SK-N-SH (cell line): ENCODE data around the gene PUSL1. TPM values are rescaled to one million over a fixed set of nuclear protein-coding genes. Genes with fewer than 3 reads are reported as not detected.

Experiments
- CTCF ChIA-PET: fragments of 300-600, 350-600 bp; formaldehyde crosslinking; extraction: SDS; loops from one replicate; lab custom pipeline; 2021; lab: Yijun Ruan, JAX
- POLR2A ChIA-PET: fragments of 350-600 bp; sonication (Branson Sonifier 250); formaldehyde crosslinking; extraction: SDS; loops from one replicate; lab custom pipeline; 2020; ENCODE audit warnings: antibody characterized with exemption, inconsistent platforms; lab: Yijun Ruan, JAX
- DNase-seq: peaks from one replicate; pipeline ENCODE4 v3.0.0; 2012
- H2AFZ ChIP-seq: fragments of 200-600 bp; sonication (generic); 2 replicates; pipeline ENCODE4 v1.8.1; 2016; ENCODE audit warnings: antibody characterized with exemption, mild to moderate bottlenecking, low read depth
- H3F3A ChIP-seq: fragments of 200-600 bp; sonication (generic); replicated peaks from 2 replicates; pipeline ENCODE3; 2016; ENCODE audit warnings: antibody characterized with exemption, mild to moderate bottlenecking; ENCODE audit not compliant: insufficient read depth
- H3K27ac ChIP-seq, 2 experiments: fragments of 200-500 bp in 1 of 2; fragments of 200-600 bp in 1 of 2; sonication (Bioruptor generic) in 1 of 2; sonication (generic), shearing (Covaris generic) in 1 of 2; 2 replicates each; pipeline versions ENCODE4 v1.5.1 to v1.6.1; 2014 to 2016; ENCODE audit warnings: low read depth in 2 of 2, inconsistent platforms in 1 of 2, low read length in 1 of 2, mild to moderate bottlenecking in 1 of 2, mixed read lengths in 1 of 2
- H3K27me3 ChIP-seq: fragments of 200-600 bp; sonication (generic), shearing (Covaris generic); 2 replicates; pipeline ENCODE4 v1.6.1; 2016; ENCODE audit warnings: mixed run types; ENCODE audit not compliant: insufficient read depth
- H3K36me3 ChIP-seq, 2 experiments: fragments of 200-500 bp in 1 of 2; fragments of 200-600 bp in 1 of 2; sonication (Bioruptor generic) in 1 of 2; sonication (generic) in 1 of 2; replicated peaks in 1 of 2; 2 replicates each; pipeline versions ENCODE3 to v1.5.1; 2014 to 2016; ENCODE audit warnings: low read length in 1 of 2, mild to moderate bottlenecking in 1 of 2; ENCODE audit not compliant: insufficient read depth in 2 of 2, control insufficient read depth in 1 of 2
- H3K4me1 ChIP-seq, 2 experiments: fragments of 200-500 bp in 1 of 2; fragments of 200-600 bp in 1 of 2; sonication (Bioruptor generic) in 1 of 2; sonication (generic), shearing (Covaris generic) in 1 of 2; 2 replicates each; pipeline versions ENCODE4 v1.5.1 to v1.6.1; 2014 to 2016; ENCODE audit warnings: low read depth in 1 of 2, low read length in 1 of 2, mixed run types in 1 of 2; ENCODE audit not compliant: insufficient read depth in 2 of 2, control insufficient read depth in 1 of 2
- H3K4me2 ChIP-seq: fragments of 200-600 bp; sonication (generic), shearing (Covaris generic); 2 replicates; pipeline ENCODE4 v1.6.1; 2017; ENCODE audit warnings: mixed run types
- H3K4me3 ChIP-seq, 2 experiments: fragments of 200-500 bp in 1 of 2; fragments of 200-600 bp in 1 of 2; sonication (Bioruptor generic) in 1 of 2; sonication (generic), shearing (Covaris generic) in 1 of 2; 2 replicates each; pipeline versions ENCODE4 v1.5.1 to v1.8.1; 2014 to 2016; ENCODE audit warnings: low read depth in 2 of 2, inconsistent platforms in 1 of 2, low read length in 1 of 2, mild to moderate bottlenecking in 1 of 2, mixed read lengths in 1 of 2, moderate library complexity in 1 of 2
- H3K79me2 ChIP-seq: fragments of 200-600 bp; sonication (generic); 2 replicates; pipeline ENCODE4 v1.8.1; 2017; ENCODE audit warnings: mild to moderate bottlenecking; ENCODE audit not compliant: insufficient read depth
- H3K9ac ChIP-seq: fragments of 200-600 bp; sonication (generic); 2 replicates; pipeline ENCODE4 v1.6.1; 2017; ENCODE audit warnings: mixed run types
- H3K9me2 ChIP-seq: fragments of 200-600 bp; sonication (generic); 2 replicates; pipeline ENCODE4 v1.6.1; 2017; ENCODE audit warnings: mixed run types
- H3K9me3 ChIP-seq: fragments of 200-600 bp; sonication (generic); 2 replicates; pipeline ENCODE4 v1.6.1; 2017; ENCODE audit warnings: mixed run types, mild to moderate bottlenecking, moderate library complexity
- H4K20me1 ChIP-seq: fragments of 200-600 bp; sonication (generic); 2 replicates; pipeline ENCODE4 v1.6.1; 2017; ENCODE audit warnings: mild to moderate bottlenecking, mixed run types; ENCODE audit not compliant: insufficient read depth
- CTCF ChIP-seq: fragments of 200-600 bp; sonication (generic); IDR thresholded peaks from 2 replicates; pipeline ENCODE4 v1.6.1; 2017; ENCODE audit warnings: antibody characterized with exemption, mild to moderate bottlenecking, moderate library complexity
- ELF1 ChIP-seq: IDR thresholded peaks from 2 replicates; pipeline ENCODE4 v1.4.0; 2012
- EP300 ChIP-seq, 2 experiments: IDR thresholded peaks; 2 replicates each; pipeline versions ENCODE4 v1.4.0 to v1.6.1; 2012; ENCODE audit warnings: borderline replicate concordance in 1 of 2, low read depth in 1 of 2, low read length in 1 of 2
- FOXJ3 ChIP-seq: sonication (generic); formaldehyde crosslinking; IDR thresholded peaks from 2 replicates; pipeline ENCODE4 v1.5.1; 2020; ENCODE audit warnings: mild to moderate bottlenecking, missing genetic modification reagents
- GATA2 ChIP-seq: sonication (generic); formaldehyde crosslinking; IDR thresholded peaks from 2 replicates; pipeline ENCODE4 v1.5.0; 2020; ENCODE audit warnings: mild to moderate bottlenecking, missing genetic modification reagents
- IRF3 ChIP-seq: fragments of 150-350 bp; IDR thresholded peaks from 2 replicates; pipeline ENCODE4 v1.6.1; 2016; ENCODE audit warnings: mild to moderate bottlenecking, low read depth, low read length
- MEF2A ChIP-seq: IDR thresholded peaks from 2 replicates; pipeline ENCODE4 v1.4.0; 2012; ENCODE audit warnings: low read depth, borderline replicate concordance
- MXI1 ChIP-seq: IDR thresholded peaks from 2 replicates; pipeline ENCODE4 v1.6.1; 2012; ENCODE audit warnings: mild to moderate bottlenecking, low read depth, low read length, improper control_type of control experiment
- POLR2AphosphoS5 ChIP-seq: IDR thresholded peaks from 2 replicates; pipeline ENCODE4 v1.6.1; 2012; ENCODE audit warnings: low read depth, low read length
- RFX5 ChIP-seq: IDR thresholded peaks from 2 replicates; pipeline ENCODE4 v1.6.1; 2012; ENCODE audit warnings: mild to moderate bottlenecking, improper control_type of control experiment, low read length
- SIN3A ChIP-seq: IDR thresholded peaks from 2 replicates; pipeline ENCODE4 v1.6.1; 2012; ENCODE audit warnings: low read depth, mild to moderate bottlenecking, low read length, moderate library complexity, borderline replicate concordance
- SMC3 ChIP-seq: IDR thresholded peaks from 2 replicates; pipeline ENCODE4 v1.6.1; 2012; ENCODE audit warnings: low read depth, low read length, improper control_type of control experiment
- TCF12 ChIP-seq: IDR thresholded peaks from 2 replicates; pipeline ENCODE4 v1.4.0; 2012
- TEAD4 ChIP-seq: IDR thresholded peaks from 2 replicates; pipeline ENCODE4 v1.4.0; 2012; ENCODE audit warnings: mild to moderate bottlenecking, borderline replicate concordance; ENCODE audit not compliant: insufficient read depth
- USF2 ChIP-seq: fragments of 150-350 bp; IDR thresholded peaks from 2 replicates; pipeline ENCODE4 v1.6.1; 2017; ENCODE audit warnings: antibody characterized with exemption, low read length, low read depth, borderline replicate concordance
- YY1 ChIP-seq: IDR thresholded peaks from 2 replicates; pipeline ENCODE4 v1.4.0; 2012; ENCODE audit warnings: low read depth, mild to moderate bottlenecking
- WGBS: methylation state at CpG from one replicate; pipeline ENCODE4 v1.1.6; 2017; ENCODE audit warnings: low lambda C conversion rate; 5-methylcytosine and 5-hydroxymethylcytosine counted together
- polyA plus RNA-seq, 3 experiments: library from polyadenylated mRNA; depleted of rRNA; stranded (reverse); fragments of >200 nt; gene quantifications; 2 replicates each; pipeline ENCODE4 v1.2.3, GENCODE V29; 2012
- TF ChIP-seq, protein P1 (sequence below): IDR thresholded peaks from 2 replicates; pipeline ENCODE4 v1.4.0; 2012; ENCODE audit warnings: low read depth, borderline replicate concordance

The PUSL1 gene
- polyA plus RNA-seq, 1 of the 3 experiments (the other 2 are of a cell fraction) = 19.0 TPM

GRCh38 chr1:1340791-1341548 is 32.6 kb downstream of the PUSL1 start:
- TF ChIP-seq CTCF (no peak), ELF1 (no peak), EP300 (IDR thresholded peaks at IDR 0.05; ENCODE audit: borderline replicate concordance in 1 of 2, low read depth in 1 of 2, low read length in 1 of 2) (no peak), USF2 (no peak)
- TF ChIP-seq, all 33 proteins: peak for 0
- H3K27ac ChIP-seq = no peak overlapping the region
- H3K9me2 ChIP-seq = no peaks in the 10 kb centered on the region
- no peak overlapping the region for H3K4me2 ChIP-seq
- DNase-seq = no peak
- no peak overlapping the region for H3K9ac ChIP-seq
- no peak overlapping the region for H3K4me3 ChIP-seq
- no peak overlapping the region for H2AFZ ChIP-seq
- H3K79me2 ChIP-seq = peaks cover 19% of the 10 kb centered on the region; the same call in 1 of the 2 replicates
- POLR2A ChIA-PET = no interaction called here
- no peaks in the 10 kb centered on the region for H3F3A ChIP-seq
- H3K9me3 ChIP-seq = no peaks in the 10 kb centered on the region
- peaks cover 0 to 15% of the 10 kb centered on the region in 2 experiments for H3K36me3 ChIP-seq
- 93% methylated on average over 36 of the region's 36 CpGs for WGBS
- CTCF ChIA-PET = no interaction called here
- H4K20me1 ChIP-seq = peaks cover 30% of the 10 kb centered on the region
- no peaks in the 10 kb centered on the region for H3K27me3 ChIP-seq
- no peaks in the 10 kb centered on the region; a peak in 1 of 4 replicates for H3K4me1 ChIP-seq

GRCh38 chr1:1341549-1342021 is 33.2 kb downstream of the PUSL1 start:
- POLR2A ChIA-PET = no interaction called here
- CTCF ChIA-PET = no interaction called here
- H4K20me1 ChIP-seq = peaks cover 36% of the 10 kb centered on the region
- H3K4me3 ChIP-seq = no peak overlapping the region
- peaks cover 0 to 15% of the 10 kb centered on the region in 2 experiments for H3K36me3 ChIP-seq
- no peak overlapping the region for H3K4me2 ChIP-seq
- no peak overlapping the region for H3K27ac ChIP-seq
- H3K79me2 ChIP-seq = peaks cover 25% of the 10 kb centered on the region
- no peaks in the 10 kb centered on the region for H3K27me3 ChIP-seq
- no peak overlapping the region for H2AFZ ChIP-seq
- no peak overlapping the region for H3K9ac ChIP-seq
- no peaks in the 10 kb centered on the region for H3K9me2 ChIP-seq
- WGBS = 100% methylated on average over 10 of the region's 17 CpGs
- no peaks in the 10 kb centered on the region for H3F3A ChIP-seq
- H3K4me1 ChIP-seq = peaks cover 0 to 5% of the 10 kb centered on the region in 2 experiments; a peak in 1 of 4 replicates
- DNase-seq = no peak
- H3K9me3 ChIP-seq = no peaks in the 10 kb centered on the region
- no peak for TF ChIP-seq SIN3A
- TF ChIP-seq RFX5 = no peak
- TF ChIP-seq, protein P1, sequence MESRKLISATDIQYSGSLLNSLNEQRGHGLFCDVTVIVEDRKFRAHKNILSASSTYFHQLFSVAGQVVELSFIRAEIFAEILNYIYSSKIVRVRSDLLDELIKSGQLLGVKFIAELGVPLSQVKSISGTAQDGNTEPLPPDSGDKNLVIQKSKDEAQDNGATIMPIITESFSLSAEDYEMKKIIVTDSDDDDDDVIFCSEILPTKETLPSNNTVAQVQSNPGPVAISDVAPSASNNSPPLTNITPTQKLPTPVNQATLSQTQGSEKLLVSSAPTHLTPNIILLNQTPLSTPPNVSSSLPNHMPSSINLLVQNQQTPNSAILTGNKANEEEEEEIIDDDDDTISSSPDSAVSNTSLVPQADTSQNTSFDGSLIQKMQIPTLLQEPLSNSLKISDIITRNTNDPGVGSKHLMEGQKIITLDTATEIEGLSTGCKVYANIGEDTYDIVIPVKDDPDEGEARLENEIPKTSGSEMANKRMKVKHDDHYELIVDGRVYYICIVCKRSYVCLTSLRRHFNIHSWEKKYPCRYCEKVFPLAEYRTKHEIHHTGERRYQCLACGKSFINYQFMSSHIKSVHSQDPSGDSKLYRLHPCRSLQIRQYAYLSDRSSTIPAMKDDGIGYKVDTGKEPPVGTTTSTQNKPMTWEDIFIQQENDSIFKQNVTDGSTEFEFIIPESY = no peak
- no peak for TF ChIP-seq FOXJ3 (CRISPR knock-in tag)
- no peak for TF ChIP-seq TEAD4
- TF ChIP-seq YY1 = no peak
- no peak for TF ChIP-seq MEF2A
- TF ChIP-seq CTCF = no peak
- no peak for TF ChIP-seq TCF12
- TF ChIP-seq MXI1 = no peak
- TF ChIP-seq GATA2 = no peak
- no peak for TF ChIP-seq SMC3
- no peak for TF ChIP-seq POLR2AphosphoS5
- TF ChIP-seq IRF3 = no peak
